ENCODE results near the gene CYFIP2.

GRCh38 chr5:157230610-157231009 is 35.3 kb upstream of the CYFIP2 start:
- no peak for TF ChIP-seq CTCF (IDR thresholded peaks at IDR 0.05; ENCODE audit: low read length)
- TF ChIP-seq EZH2phosphoT487 (IDR thresholded peaks at IDR 0.05; ENCODE audit: low read length) = no peak
